HepG2 (cell line): Measurements from ENCODE around the gene NARS2. TPM values are rescaled to one million over a fixed set of nuclear protein-coding genes. Genes with fewer than 3 reads are reported as not detected.
A peak's percentile ranks its signal among the peaks of the same experiment; 100 is the strongest.

ENCODE experiments used
- CREBL2 ChIP-seq: sonication (generic); formaldehyde crosslinking; IDR thresholded peaks from 2 replicates; pipeline ENCODE4 v1.8.1; 2023; ENCODE audit warnings: missing genetic modification reagents, mild to moderate bottlenecking, borderline replicate concordance
- GATAD2A ChIP-seq: IDR thresholded peaks from 2 replicates; pipeline ENCODE4 v1.6.1; 2016
- HES4 ChIP-seq: sonication (generic); formaldehyde crosslinking; IDR thresholded peaks from 2 replicates; pipeline ENCODE4 v1.9.0; 2021; ENCODE audit warnings: mild to moderate bottlenecking, missing genetic modification reagents, borderline replicate concordance
- IKZF5 ChIP-seq: IDR thresholded peaks from 2 replicates; pipeline ENCODE4 v1.6.1; 2018; ENCODE audit warnings: missing genetic modification reagents, mild to moderate bottlenecking, missing compliant biosample characterization
- KAT8 ChIP-seq: IDR thresholded peaks from 2 replicates; pipeline ENCODE4 v1.6.1; 2016; ENCODE audit warnings: missing genetic modification reagents, missing compliant biosample characterization
- KDM5B ChIP-seq: sonication (generic); formaldehyde crosslinking; IDR thresholded peaks from 2 replicates; pipeline ENCODE4 v1.4.0; 2020; ENCODE audit warnings: missing genetic modification reagents, mild to moderate bottlenecking, borderline replicate concordance
- NFKB2 ChIP-seq: sonication (generic); formaldehyde crosslinking; IDR thresholded peaks from 2 replicates; pipeline ENCODE4 v1.4.0; 2020; ENCODE audit warnings: missing genetic modification reagents, borderline replicate concordance
- PAF1 ChIP-seq: IDR thresholded peaks from 2 replicates; pipeline ENCODE4 v1.6.1; 2016; ENCODE audit warnings: missing genetic modification reagents, missing compliant biosample characterization
- POGZ ChIP-seq: sonication (generic); formaldehyde crosslinking; IDR thresholded peaks from 2 replicates; pipeline ENCODE4 v1.4.0; 2020; ENCODE audit warnings: mild to moderate bottlenecking, missing genetic modification reagents
- U2AF1 ChIP-seq: fragments of 200-400 bp; formaldehyde crosslinking; optimal IDR thresholded peaks from 2 replicates; pipeline ENCODE3; 2017; ENCODE audit warnings: mild to moderate bottlenecking, low read depth, low read length
- UBTF ChIP-seq: sonication (generic); formaldehyde crosslinking; IDR thresholded peaks from 2 replicates; pipeline ENCODE4 v1.4.0; 2020; ENCODE audit warnings: mild to moderate bottlenecking, missing genetic modification reagents
- XRCC5 ChIP-seq: fragments of 200-400 bp; formaldehyde crosslinking; optimal IDR thresholded peaks from 2 replicates; pipeline ENCODE3; 2017; ENCODE audit warnings: mild to moderate bottlenecking, low read length
- ZBTB2 ChIP-seq: sonication (generic); formaldehyde crosslinking; IDR thresholded peaks from 2 replicates; pipeline ENCODE4 v1.8.0; 2022; ENCODE audit warnings: low read depth, missing genetic modification reagents
- ZC3H4 ChIP-seq: sonication (generic); formaldehyde crosslinking; IDR thresholded peaks from 2 replicates; pipeline ENCODE4 v1.4.0; 2020; ENCODE audit warnings: missing genetic modification reagents, borderline replicate concordance
- ZNF143 ChIP-seq: sonication (generic); formaldehyde crosslinking; IDR thresholded peaks from 2 replicates; pipeline ENCODE4 v1.4.0; 2020; ENCODE audit warnings: missing genetic modification reagents
- ZNF501 ChIP-seq: sonication (generic); formaldehyde crosslinking; IDR thresholded peaks from 2 replicates; pipeline ENCODE4 v1.5.1; 2020; ENCODE audit warnings: mild to moderate bottlenecking, moderate library complexity, missing genetic modification reagents
- ZNF563 ChIP-seq: sonication (generic); formaldehyde crosslinking; IDR thresholded peaks from 2 replicates; pipeline ENCODE4 v1.8.0; 2022; ENCODE audit warnings: mild to moderate bottlenecking, moderate library complexity, missing genetic modification reagents
- ZNF674 ChIP-seq: sonication (generic); formaldehyde crosslinking; IDR thresholded peaks from 2 replicates; pipeline ENCODE4 v1.5.0; 2020; ENCODE audit warnings: low read depth, mild to moderate bottlenecking, missing genetic modification reagents
- ZNF709 ChIP-seq: sonication (generic); formaldehyde crosslinking; IDR thresholded peaks from 2 replicates; pipeline ENCODE4 v1.5.0; 2020; ENCODE audit warnings: mild to moderate bottlenecking, missing genetic modification reagents
- ZNF777 ChIP-seq: sonication (generic); formaldehyde crosslinking; IDR thresholded peaks from 2 replicates; pipeline ENCODE4 v1.4.0; 2020; ENCODE audit warnings: missing genetic modification reagents
- ZSCAN12 ChIP-seq: sonication (generic); formaldehyde crosslinking; IDR thresholded peaks from 2 replicates; pipeline ENCODE4 v1.9.0; 2021; ENCODE audit warnings: mild to moderate bottlenecking, missing genetic modification reagents
- polyA plus RNA-seq, 8 experiments: library from polyadenylated mRNA; depleted of rRNA in 3 of 8; stranded (reverse) in 7 of 8; unstranded in 1 of 8; fragments of >200 nt; fragmentation: Illumina TruSeq in 4 of 8; extraction: Trizol in 4 of 8; gene quantifications; 2 replicates each; pipeline versions ENCODE4 v1.2.1 to v1.2.3, GENCODE V29; 2011 to 2016; ENCODE audit warnings: low read depth in 4 of 8, missing spikeins in 1 of 8, mixed read lengths in 1 of 8; ENCODE audit not compliant: insufficient read depth in 1 of 8
- total RNA-seq, 5 experiments: library from RNA; depleted of rRNA; stranded (reverse); fragments of >200 nt; fragmentation: Illumina TruSeq; extraction: Trizol; gene quantifications; 2 replicates each; pipeline ENCODE4 v1.2.3, GENCODE V29; 2016; ENCODE audit warnings: low read depth in 1 of 5
- TF ChIP-seq, protein P1 (sequence below): sonication (generic); formaldehyde crosslinking; IDR thresholded peaks from 2 replicates; pipeline ENCODE4 v1.4.0; 2020; ENCODE audit warnings: low read depth, mild to moderate bottlenecking, missing genetic modification reagents
- TF ChIP-seq, protein P2 (sequence below): sonication (generic); formaldehyde crosslinking; IDR thresholded peaks from 2 replicates; pipeline ENCODE4 v1.4.0; 2020; ENCODE audit warnings: missing genetic modification reagents

NARS2 gene
- total and polyA plus RNA-seq, 2 of the 13 experiments (the other 11 are each of a cell fraction or from before 2014, with no cell fraction given): 45.9 to 65.0 TPM

DNA sequence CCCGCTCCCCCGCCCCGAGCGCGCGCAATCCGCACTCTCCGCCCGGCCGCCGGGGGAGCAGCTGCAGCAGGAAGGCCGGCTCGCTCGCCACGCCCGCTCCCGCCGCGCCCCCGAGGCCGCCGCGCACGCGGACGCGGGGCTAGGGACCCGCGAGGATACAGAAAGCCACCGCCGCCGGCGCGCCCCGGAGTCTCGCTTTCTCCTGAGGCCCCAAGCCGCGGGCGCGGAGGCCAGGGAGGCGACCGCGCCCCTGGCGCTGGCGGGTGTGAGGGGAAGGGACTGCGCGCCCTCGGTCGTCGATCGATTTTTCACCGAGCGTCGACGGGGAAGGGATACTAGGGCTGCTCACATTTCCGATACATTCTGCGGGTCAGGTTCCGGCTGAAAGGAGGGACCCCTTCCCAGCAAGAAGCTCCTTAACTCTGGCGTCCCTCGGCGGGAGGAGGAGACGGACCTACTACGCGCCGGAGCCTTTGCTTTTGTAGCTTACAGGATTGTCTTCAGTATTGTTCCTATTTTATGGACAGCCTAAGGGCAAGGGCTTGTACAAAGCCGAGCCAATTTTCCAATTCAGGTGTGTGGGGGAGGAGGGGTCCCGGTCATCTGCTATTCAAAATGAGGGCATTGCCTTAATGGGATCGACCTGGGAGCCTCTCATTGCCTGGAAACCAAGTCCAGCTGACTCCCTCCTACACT is 156.6 kb downstream of the NARS2 start (continued):
- TF ChIP-seq, protein P1, sequence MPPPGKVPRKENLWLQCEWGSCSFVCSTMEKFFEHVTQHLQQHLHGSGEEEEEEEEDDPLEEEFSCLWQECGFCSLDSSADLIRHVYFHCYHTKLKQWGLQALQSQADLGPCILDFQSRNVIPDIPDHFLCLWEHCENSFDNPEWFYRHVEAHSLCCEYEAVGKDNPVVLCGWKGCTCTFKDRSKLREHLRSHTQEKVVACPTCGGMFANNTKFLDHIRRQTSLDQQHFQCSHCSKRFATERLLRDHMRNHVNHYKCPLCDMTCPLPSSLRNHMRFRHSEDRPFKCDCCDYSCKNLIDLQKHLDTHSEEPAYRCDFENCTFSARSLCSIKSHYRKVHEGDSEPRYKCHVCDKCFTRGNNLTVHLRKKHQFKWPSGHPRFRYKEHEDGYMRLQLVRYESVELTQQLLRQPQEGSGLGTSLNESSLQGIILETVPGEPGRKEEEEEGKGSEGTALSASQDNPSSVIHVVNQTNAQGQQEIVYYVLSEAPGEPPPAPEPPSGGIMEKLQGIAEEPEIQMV (CRISPR knock-in tag): peak; percentile 24; the same call in 1 of the 2 replicates
- TF ChIP-seq, protein P2, sequence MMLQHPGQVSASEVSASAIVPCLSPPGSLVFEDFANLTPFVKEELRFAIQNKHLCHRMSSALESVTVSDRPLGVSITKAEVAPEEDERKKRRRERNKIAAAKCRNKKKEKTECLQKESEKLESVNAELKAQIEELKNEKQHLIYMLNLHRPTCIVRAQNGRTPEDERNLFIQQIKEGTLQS (CRISPR knock-in tag): no peak
- TF ChIP-seq KAT8 (CRISPR knock-in tag) (0 out of 2 replicates have a peak, but pooled peaks have one; percentile 23), CREBL2 (CRISPR knock-in tag) (0 out of 2 replicates have a peak, but pooled peaks have one; percentile 37), NFKB2 (CRISPR knock-in tag) (peak; percentile 69; the same call in 1 of the 2 replicates), ZNF501 (CRISPR knock-in tag) (peak; percentile 71; the same call in 1 of the 2 replicates), ZNF674 (CRISPR knock-in tag) (no peak), UBTF (peak; percentile 81), GATAD2A (CRISPR knock-in tag) (0 out of 2 replicates have a peak, but pooled peaks have one; percentile 36), ZC3H4 (no peak), KDM5B (CRISPR knock-in tag) (peak; percentile 43; the same call in 1 of the 2 replicates), XRCC5 (peak; percentile 29), POGZ (CRISPR knock-in tag) (no peak), U2AF1 (no peak), ZSCAN12 (peak; percentile 26; the same call in 1 of the 2 replicates), ZNF709 (peak; percentile 76; the same call in 1 of the 2 replicates), ZBTB2 (CRISPR knock-in tag) (peak; percentile 76), IKZF5 (CRISPR knock-in tag) (0 out of 2 replicates have a peak, but pooled peaks have one; percentile 31), PAF1 (no peak), ZNF777 (CRISPR knock-in tag) (peak; percentile 84), ZNF143 (no peak), HES4 (CRISPR knock-in tag) (peak; percentile 33; the same call in 1 of the 2 replicates), ZNF563 (CRISPR knock-in tag) (peak; percentile 84)
